Stomach (tissue), 4 donors: ENCODE measurements around the gene EEFSEC.

Source experiments
- CTCF ChIP-seq, 7 experiments: fragments of 450-650 bp in 4 of 7; fragments of 200-600 bp in 3 of 7; sonication (generic) in 3 of 7; IDR thresholded peaks; one replicate each; pipeline ENCODE4 v1.5.1; 2016 to 2019; ENCODE audit warnings: antibody characterized with exemption in 7 of 7, control low read depth in 2 of 7, mild to moderate bottlenecking in 1 of 7
- EP300 ChIP-seq: sonication (generic); formaldehyde crosslinking; IDR thresholded peaks from one replicate; pipeline ENCODE4 v1.6.1; 2017; ENCODE audit warnings: antibody characterized with exemption
- POLR2A ChIP-seq, 4 donors: fragments of 450-650 bp; IDR thresholded peaks; one replicate each; pipeline ENCODE4 v1.6.1; 2016; ENCODE audit warnings: antibody characterized with exemption in 4 of 4, control low read depth in 2 of 4, mild to moderate bottlenecking in 1 of 4, moderate library complexity in 1 of 4
- POLR2AphosphoS5 ChIP-seq, 3 donors: sonication (generic); formaldehyde crosslinking; IDR thresholded peaks; one replicate each; pipeline ENCODE4 v1.6.1; 2016; ENCODE audit warnings: antibody characterized with exemption in 3 of 3

GRCh38 chr3:128131897-128132646 is 21.2 kb upstream of the EEFSEC start:
- TF ChIP-seq CTCF (IDR thresholded peaks at IDR 0.05) (no peak), EP300 (no peak), POLR2A (IDR thresholded peaks at IDR 0.05) (no peak), POLR2AphosphoS5 (IDR thresholded peaks at IDR 0.05) (no peak)
